Trophoblast cell (in vitro differentiated cells and primary cell): ENCODE data around the gene GPX5.

Experiments
- DNase-seq, 2 donors: peaks; one replicate each; pipeline ENCODE4 v3.0.0-alpha.2; 2016
- H2AFZ ChIP-seq: 2 replicates; pipeline ENCODE4 v1.6.1; 2013; ENCODE audit warnings: low read length, moderate library complexity, mild to moderate bottlenecking; ENCODE audit not compliant: insufficient read depth, poor library complexity
- H2AK5ac ChIP-seq: 2 replicates; pipeline ENCODE4 v1.6.1; 2013; ENCODE audit warnings: mild to moderate bottlenecking, low read length
- H2BK120ac ChIP-seq: 2 replicates; pipeline ENCODE4 v1.6.1; 2013; ENCODE audit warnings: low read length, mild to moderate bottlenecking, moderate library complexity; ENCODE audit not compliant: insufficient read depth, poor library complexity
- H2BK12ac ChIP-seq: 2 replicates; pipeline ENCODE4 v1.6.1; 2013; ENCODE audit warnings: mild to moderate bottlenecking, low read length, moderate library complexity
- H2BK5ac ChIP-seq: 2 replicates; pipeline ENCODE4 v1.6.1; 2013; ENCODE audit warnings: low read length, low read depth, moderate library complexity, mild to moderate bottlenecking; ENCODE audit not compliant: poor library complexity
- H3K14ac ChIP-seq: 2 replicates; pipeline ENCODE4 v1.6.1; 2013; ENCODE audit warnings: mild to moderate bottlenecking, low read length
- H3K18ac ChIP-seq: 2 replicates; pipeline ENCODE4 v1.6.1; 2013; ENCODE audit warnings: mild to moderate bottlenecking, low read length
- H3K23ac ChIP-seq: 2 replicates; pipeline ENCODE4 v1.6.1; 2013; ENCODE audit warnings: low read length
- H3K27ac ChIP-seq: 2 replicates; pipeline ENCODE4 v1.5.1; 2013; ENCODE audit warnings: low read depth, mild to moderate bottlenecking, inconsistent platforms, low read length, moderate library complexity
- H3K27me3 ChIP-seq: 2 replicates; pipeline ENCODE4 v1.6.1; 2013; ENCODE audit warnings: inconsistent platforms, mild to moderate bottlenecking, low read length, moderate library complexity; ENCODE audit not compliant: insufficient read depth
- H3K36me3 ChIP-seq, 2 experiments: 1 replicate in 1 of 2; 2 replicates in 1 of 2; pipeline ENCODE4 v1.6.1; 2013; ENCODE audit warnings: low read length in 2 of 2, mild to moderate bottlenecking in 2 of 2, moderate library complexity in 1 of 2; ENCODE audit not compliant: insufficient read depth in 2 of 2, control insufficient read depth in 1 of 2
- H3K4ac ChIP-seq: 2 replicates; pipeline ENCODE4 v1.6.1; 2013; ENCODE audit warnings: low read depth, mild to moderate bottlenecking, low read length, moderate library complexity
- H3K4me1 ChIP-seq, 2 experiments: 1 replicate in 1 of 2; 2 replicates in 1 of 2; pipeline ENCODE4 v1.6.1; 2013; ENCODE audit warnings: low read length in 2 of 2, mild to moderate bottlenecking in 2 of 2, moderate library complexity in 1 of 2; ENCODE audit not compliant: insufficient read depth in 2 of 2, control insufficient read depth in 1 of 2
- H3K4me2 ChIP-seq: 2 replicates; pipeline ENCODE4 v1.6.1; 2013; ENCODE audit warnings: inconsistent platforms, mild to moderate bottlenecking, low read length, moderate library complexity
- H3K4me3 ChIP-seq: 2 replicates; pipeline ENCODE4 v1.5.1; 2013; ENCODE audit warnings: mild to moderate bottlenecking, low read depth, low read length, inconsistent platforms
- H3K79me1 ChIP-seq: one replicate; pipeline ENCODE4 v1.6.1; 2013; ENCODE audit warnings: low read length
- H3K79me2 ChIP-seq: 2 replicates; pipeline ENCODE4 v1.6.1; 2013; ENCODE audit warnings: low read length, mild to moderate bottlenecking; ENCODE audit not compliant: control insufficient read depth, insufficient read depth, poor library complexity
- H3K9ac ChIP-seq: 2 replicates; pipeline ENCODE4 v1.6.1; 2013; ENCODE audit warnings: mild to moderate bottlenecking, low read length
- H3K9me3 ChIP-seq: 2 replicates; pipeline ENCODE4 v1.6.1; 2013; ENCODE audit warnings: low read depth, mild to moderate bottlenecking, control low read depth, inconsistent platforms, low read length; ENCODE audit not compliant: insufficient read depth
- H4K12ac ChIP-seq: 2 replicates; pipeline ENCODE4 v1.6.1; 2013; ENCODE audit warnings: low read depth, mild to moderate bottlenecking, low read length, moderate library complexity
- H4K8ac ChIP-seq: 2 replicates; pipeline ENCODE4 v1.6.1; 2013; ENCODE audit warnings: low read depth, mild to moderate bottlenecking, low read length, moderate library complexity
- H4K91ac ChIP-seq: one replicate; pipeline ENCODE4 v1.6.1; 2013; ENCODE audit warnings: low read depth, mild to moderate bottlenecking, low read length, moderate library complexity
- WGBS: extraction: QIAGEN DNeasy Blood & Tissue Kit; methylation state at CpG from one replicate; pipeline ENCODE4 v1.1.7; 2013; ENCODE audit warnings: missing lambda C conversion rate; ENCODE audit not compliant: insufficient read length, insufficient coverage; ENCODE audit errors: extremely low coverage; 5-methylcytosine and 5-hydroxymethylcytosine counted together

Gene GPX5

DNA sequence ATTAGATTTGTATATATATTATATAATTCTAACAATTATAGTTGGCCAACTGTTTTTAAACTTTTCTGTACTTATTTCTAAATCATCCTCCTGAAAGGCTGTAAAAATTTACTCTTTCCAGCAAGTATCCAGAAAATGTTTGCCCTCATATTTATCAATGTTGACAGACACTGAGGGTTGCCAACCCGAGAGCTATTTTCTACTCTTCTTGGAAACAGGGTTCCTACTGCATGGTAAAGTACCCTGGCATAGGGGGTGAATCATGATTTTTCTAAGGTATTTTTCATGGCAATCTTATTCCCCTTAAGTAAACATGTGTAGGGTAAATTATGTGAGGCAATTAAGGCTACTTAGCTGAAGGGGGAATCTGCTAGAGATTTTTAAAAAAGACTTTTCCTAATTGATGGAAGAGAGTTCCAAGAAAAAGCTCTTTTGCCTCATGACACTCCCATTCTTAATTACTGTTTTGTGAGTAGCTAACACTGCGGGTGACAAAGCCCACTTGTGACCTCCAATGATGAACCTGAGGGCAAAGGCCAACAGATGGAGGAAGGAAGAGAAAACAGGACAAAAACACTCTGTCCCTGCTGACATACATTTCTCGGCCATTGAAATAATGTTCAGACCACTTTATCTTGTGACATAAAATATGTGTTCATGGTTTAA is 37.9 kb downstream of the GPX5 start:
- H3K9ac ChIP-seq = no peak overlapping the region
- H2AFZ ChIP-seq = no peak overlapping the region
- H3K23ac ChIP-seq = no peak overlapping the region
- no peaks in the 10 kb centered on the region for H3K4me1 ChIP-seq
- H2BK120ac ChIP-seq = no peak overlapping the region
- H2AK5ac ChIP-seq = no peak overlapping the region
- DNase-seq = no peak
- H4K8ac ChIP-seq = no peak overlapping the region
- no peak overlapping the region for H3K14ac ChIP-seq
- peaks cover 2% of the 10 kb centered on the region for H3K9me3 ChIP-seq
- H3K4ac ChIP-seq = no peak overlapping the region
- H3K4me2 ChIP-seq = no peak overlapping the region
- no peak overlapping the region for H4K12ac ChIP-seq
- H4K91ac ChIP-seq = no peak overlapping the region
- no peak overlapping the region for H2BK5ac ChIP-seq
- no peaks in the 10 kb centered on the region for H3K79me2 ChIP-seq
- no peak overlapping the region for H3K27ac ChIP-seq
- no peak overlapping the region for H2BK12ac ChIP-seq
- no peaks in the 10 kb centered on the region for H3K79me1 ChIP-seq
- no peak overlapping the region for H3K18ac ChIP-seq
- H3K27me3 ChIP-seq = no peaks in the 10 kb centered on the region
- WGBS = no CpG with 5 or more reads among the region's 3 CpGs
- no peaks in the 10 kb centered on the region for H3K36me3 ChIP-seq
- H3K4me3 ChIP-seq = no peak overlapping the region

DNA sequence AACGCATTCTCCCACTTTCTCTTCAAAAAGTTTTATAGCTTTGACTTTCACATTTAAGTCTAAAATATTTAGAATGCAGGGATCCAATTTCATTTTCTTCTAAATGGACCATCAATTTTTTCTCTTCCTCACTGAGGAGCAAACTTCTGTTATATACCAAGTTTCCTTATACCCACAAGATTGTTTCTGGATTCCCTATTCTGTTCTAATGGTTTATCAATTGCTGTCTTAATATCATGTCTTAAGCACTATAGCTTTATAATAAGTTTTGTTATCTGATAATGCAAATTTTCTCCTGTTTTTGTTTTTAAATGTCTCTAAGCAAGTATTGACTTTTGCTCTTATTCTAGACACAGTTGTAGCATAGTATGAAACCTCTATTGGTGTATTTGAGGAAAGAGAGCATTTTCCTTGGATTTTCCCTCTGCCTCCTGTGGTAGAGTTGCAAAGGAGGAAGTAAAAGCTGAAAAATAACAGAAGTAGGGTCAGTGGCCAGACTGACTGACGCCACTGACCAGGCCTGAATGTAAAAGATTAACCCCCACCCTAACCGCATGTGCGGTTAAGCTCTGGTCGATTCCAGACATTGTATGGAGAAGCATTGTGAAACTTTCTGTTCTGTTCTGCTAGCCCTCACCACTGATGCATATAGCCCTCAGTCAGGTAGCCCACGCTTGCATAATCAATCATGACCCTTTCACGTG is 40.3 kb downstream of the GPX5 start:
- Histone ChIP-seq H3K4ac (no peak overlapping the region), H2BK12ac (no peak overlapping the region), H3K9ac (no peak overlapping the region), H2AFZ (no peak overlapping the region), H3K9me3 (peaks cover 2% of the 10 kb centered on the region), H3K18ac (no peak overlapping the region), H2BK120ac (no peak overlapping the region), H3K27me3 (no peaks in the 10 kb centered on the region), H3K4me1 (no peaks in the 10 kb centered on the region), H2AK5ac (no peak overlapping the region), H4K91ac (no peak overlapping the region), H3K14ac (no peak overlapping the region), H3K36me3 (no peaks in the 10 kb centered on the region), H3K4me3 (no peak overlapping the region), H2BK5ac (no peak overlapping the region), H3K79me1 (no peaks in the 10 kb centered on the region), H4K12ac (no peak overlapping the region), H3K79me2 (no peaks in the 10 kb centered on the region), H3K27ac (no peak overlapping the region), H3K23ac (no peak overlapping the region), H4K8ac (no peak overlapping the region), H3K4me2 (no peak overlapping the region)
- DNase-seq = no peak
- WGBS = no CpG with 5 or more reads among the region's 7 CpGs

GRCh38 chr6:28566527-28567252 is 41.0 kb downstream of the GPX5 start:
- no peak overlapping the region for H3K14ac ChIP-seq
- no peak for DNase-seq
- H2BK120ac ChIP-seq = no peak overlapping the region
- no peak overlapping the region for H3K4me2 ChIP-seq
- WGBS = no CpG with 5 or more reads among the region's 12 CpGs
- H3K18ac ChIP-seq = no peak overlapping the region
- H3K36me3 ChIP-seq = no peaks in the 10 kb centered on the region
- no peaks in the 10 kb centered on the region for H3K79me2 ChIP-seq
- no peak overlapping the region for H3K9ac ChIP-seq
- no peak overlapping the region for H3K4ac ChIP-seq
- no peaks in the 10 kb centered on the region for H3K79me1 ChIP-seq
- H2BK12ac ChIP-seq = no peak overlapping the region
- H3K27me3 ChIP-seq = no peaks in the 10 kb centered on the region
- no peak overlapping the region for H3K27ac ChIP-seq
- H3K23ac ChIP-seq = no peak overlapping the region
- no peaks in the 10 kb centered on the region for H3K4me1 ChIP-seq
- peaks cover 2% of the 10 kb centered on the region for H3K9me3 ChIP-seq
- no peak overlapping the region for H4K12ac ChIP-seq
- no peak overlapping the region for H2AFZ ChIP-seq
- no peak overlapping the region for H2BK5ac ChIP-seq
- H4K91ac ChIP-seq = no peak overlapping the region
- H3K4me3 ChIP-seq = no peak overlapping the region
- H4K8ac ChIP-seq = no peak overlapping the region
- H2AK5ac ChIP-seq = no peak overlapping the region

GRCh38 chr6:28567506-28567905 is 41.8 kb downstream of the GPX5 start:
- no peak for DNase-seq
- Histone ChIP-seq H4K91ac (no peak overlapping the region), H3K36me3 (no peaks in the 10 kb centered on the region), H3K27ac (no peak overlapping the region), H2BK5ac (no peak overlapping the region), H2BK12ac (no peak overlapping the region), H3K4ac (no peak overlapping the region), H3K27me3 (no peaks in the 10 kb centered on the region), H3K4me1 (no peaks in the 10 kb centered on the region), H2AFZ (no peak overlapping the region), H2AK5ac (no peak overlapping the region), H4K8ac (no peak overlapping the region), H2BK120ac (no peak overlapping the region), H3K4me3 (no peak overlapping the region), H3K79me1 (no peaks in the 10 kb centered on the region), H3K23ac (no peak overlapping the region), H3K18ac (no peak overlapping the region), H4K12ac (no peak overlapping the region), H3K4me2 (no peak overlapping the region), H3K14ac (no peak overlapping the region), H3K79me2 (no peaks in the 10 kb centered on the region), H3K9ac (no peak overlapping the region), H3K9me3 (peaks cover 2% of the 10 kb centered on the region)
